ENCODE measurements around the gene MRNIP.

The MRNIP gene

GRCh38 chr5:179893076-179893957, 34.7 kb upstream of the MRNIP start:
- no peak for TF ChIP-seq TCF12 (IDR thresholded peaks at IDR 0.05; ENCODE audit: low read depth)
- TF ChIP-seq EGR1 (IDR thresholded peaks at IDR 0.05), result no peak
- no peak for TF ChIP-seq FOXM1 (IDR thresholded peaks at IDR 0.05; ENCODE audit: borderline replicate concordance, low read depth)
- no peak for TF ChIP-seq TAF1 (IDR thresholded peaks at IDR 0.05; ENCODE audit: low read depth)
- no peak for TF ChIP-seq CEBPB (IDR thresholded peaks at IDR 0.05)
- no peak for TF ChIP-seq NFIC (IDR thresholded peaks at IDR 0.05)
- no peak for TF ChIP-seq RAD21 (IDR thresholded peaks at IDR 0.05; ENCODE audit: low read depth)
- TF ChIP-seq ZBTB7A (IDR thresholded peaks at IDR 0.05; ENCODE audit: low read depth), result no peak
- TF ChIP-seq TEAD4 (IDR thresholded peaks at IDR 0.05), result no peak
- no peak for TF ChIP-seq YY1 (IDR thresholded peaks at IDR 0.05; ENCODE audit: low read depth)
- TF ChIP-seq REST (IDR thresholded peaks at IDR 0.05; ENCODE audit: low read depth), result no peak
- TF ChIP-seq CREB1 (IDR thresholded peaks at IDR 0.05; ENCODE audit: low read depth), result no peak
- no peak for TF ChIP-seq USF1 (IDR thresholded peaks at IDR 0.05)
- no peak for TF ChIP-seq EP300 (IDR thresholded peaks at IDR 0.05; ENCODE audit: borderline replicate concordance)
- no peak for TF ChIP-seq MAX (IDR thresholded peaks at IDR 0.05)

GRCh38 chr5:179892255-179892654, 33.6 kb upstream of the MRNIP start:
- TF ChIP-seq REST (IDR thresholded peaks at IDR 0.05; ENCODE audit: low read depth), result no peak
- no peak for TF ChIP-seq TAF1 (IDR thresholded peaks at IDR 0.05; ENCODE audit: low read depth)
- TF ChIP-seq EP300 (IDR thresholded peaks at IDR 0.05; ENCODE audit: borderline replicate concordance), result no peak

GRCh38 chr5:179890751-179891682, 32.4 kb upstream of the MRNIP start:
- TF ChIP-seq CREB1 (IDR thresholded peaks at IDR 0.05; ENCODE audit: low read depth), result no peak
- no peak for TF ChIP-seq NFIC (IDR thresholded peaks at IDR 0.05)
- no peak for TF ChIP-seq CEBPB (IDR thresholded peaks at IDR 0.05)
- TF ChIP-seq USF1 (IDR thresholded peaks at IDR 0.05), result no peak
- TF ChIP-seq REST (IDR thresholded peaks at IDR 0.05; ENCODE audit: low read depth), result no peak
- no peak for TF ChIP-seq FOXM1 (IDR thresholded peaks at IDR 0.05; ENCODE audit: borderline replicate concordance, low read depth)
- TF ChIP-seq EP300 (IDR thresholded peaks at IDR 0.05; ENCODE audit: borderline replicate concordance), result no peak
- no peak for TF ChIP-seq ZBTB7A (IDR thresholded peaks at IDR 0.05; ENCODE audit: low read depth)
- TF ChIP-seq TAF1 (IDR thresholded peaks at IDR 0.05; ENCODE audit: low read depth), result no peak

GRCh38 chr5:179889885-179890284, 31.3 kb upstream of the MRNIP start:
- TF ChIP-seq RAD21 (IDR thresholded peaks at IDR 0.05; ENCODE audit: low read depth) (no peak), TCF12 (IDR thresholded peaks at IDR 0.05; ENCODE audit: low read depth) (no peak), CEBPB (IDR thresholded peaks at IDR 0.05) (no peak), MAX (IDR thresholded peaks at IDR 0.05) (no peak), REST (IDR thresholded peaks at IDR 0.05; ENCODE audit: low read depth) (no peak), TEAD4 (IDR thresholded peaks at IDR 0.05) (no peak), EP300 (IDR thresholded peaks at IDR 0.05; ENCODE audit: borderline replicate concordance) (no peak), EGR1 (IDR thresholded peaks at IDR 0.05) (no peak), TAF1 (IDR thresholded peaks at IDR 0.05; ENCODE audit: low read depth) (no peak), YY1 (IDR thresholded peaks at IDR 0.05; ENCODE audit: low read depth) (no peak), CREB1 (IDR thresholded peaks at IDR 0.05; ENCODE audit: low read depth) (no peak)
